Measurements from ENCODE around the gene CYTH1. TPM values are rescaled to one million over a fixed set of nuclear protein-coding genes. Genes with fewer than 3 reads are reported as not detected.
"Not testable (repeated sequence)": the region's sequence is repeated elsewhere in the genome, so short reads cannot be mapped to it uniquely, and the experiment has no call there.

The CYTH1 gene
- total and polyA plus RNA-seq, 7 experiments from 2014 or later = 297 to 452 (median 418) TPM

DNA sequence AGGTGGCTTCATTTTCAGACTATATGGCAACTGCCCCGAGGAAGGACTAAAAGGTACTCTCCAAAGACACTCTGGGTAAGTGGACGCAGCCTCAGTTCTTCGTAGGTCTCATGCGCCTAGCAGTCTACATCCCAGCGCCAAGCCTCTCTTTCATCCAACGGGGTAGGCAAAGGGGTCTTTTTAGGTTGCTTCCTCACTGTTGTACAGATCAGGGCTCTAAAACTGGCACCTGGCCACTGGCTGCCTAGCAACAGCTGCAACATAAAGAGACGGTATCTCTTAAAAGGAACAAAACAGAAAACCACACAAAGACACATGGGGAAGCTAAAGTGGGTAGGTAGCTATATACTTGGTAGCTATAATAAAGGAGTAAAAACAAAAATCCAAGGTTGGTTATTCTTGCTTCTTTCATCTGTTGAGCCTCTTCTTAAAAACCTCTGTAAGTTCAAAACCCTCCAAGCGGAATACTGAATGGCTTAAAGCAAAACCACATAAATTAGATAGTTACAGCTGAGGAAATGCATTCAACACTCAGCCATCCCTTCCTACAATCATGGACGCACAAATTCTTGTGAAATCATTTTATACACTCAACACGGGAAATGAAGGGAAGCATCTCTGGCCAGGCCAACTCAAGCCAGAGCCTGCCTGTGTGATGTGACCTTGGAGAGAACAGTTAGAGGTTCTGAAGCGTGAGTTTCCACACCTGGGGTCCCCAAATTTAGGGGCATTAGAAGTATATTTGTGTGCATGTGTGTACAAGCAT lies 22.7 kb downstream of the CYTH1 start:
- Mint-ChIP-seq H3K27me3 (no peaks in the 10 kb centered on the region), H3K36me3 (peaks cover 0 to 29% (median 9%) of the 10 kb centered on the region in 5 donors), H3K9me3 (peaks cover 0 to 3% (median 0%) of the 10 kb centered on the region in 11 donors), H3K4me1 (peaks cover 43 to 88% (median 83%) of the 10 kb centered on the region in 7 donors), H3K27ac (peak overlapping the region; percentile 83 to 98 (median 97)), H3K4me3 (peak overlapping the region; percentile 64 to 85 (median 80))
- peak overlapping the region; percentile 93 for H3K27ac ChIP-seq (ENCODE audit: low read depth, low read length)
- peak overlapping the region; percentile 53 for H3K4me3 ChIP-seq (ENCODE audit: low read length)
- DNase-seq (peak; percentile 56 to 96 (median 93)), ATAC-seq (peak; percentile 91)
- ChIA-PET POLR2A (interaction anchor here (0.6 to 4.2 kb wide), 21 partner anchors 9 to 636 kb away, joined by 3 to 58 read pairs (median 5); partner anchors contain the start of gene CYTH1), CTCF (interaction anchor here (0.6 to 2.1 kb wide), 9 partner anchors 9 to 147 kb away, joined by 3 to 10 read pairs (median 3); no protein-coding TSS in a partner anchor)
- H3K9me3 ChIP-seq (ENCODE audit: control insufficient read depth in 2 of 3, low read length in 3 of 3) = no peaks in the 10 kb centered on the region
- no peaks in the 10 kb centered on the region for H3K36me3 ChIP-seq (ENCODE audit: control insufficient read depth in 2 of 3, insufficient read depth in 3 of 3, low read length in 3 of 3)
- no peaks in the 10 kb centered on the region for H3K27me3 ChIP-seq (ENCODE audit: control insufficient read depth in 2 of 2, insufficient read depth in 2 of 2, low read length in 2 of 2)
- intact Hi-C loops (cut with micrococcal nuclease) = loop anchor here (1.0 to 10.0 kb wide), 8 partner anchors 11 to 1315 kb away; no protein-coding TSS in a partner anchor
- H3K4me1 ChIP-seq (ENCODE audit: control insufficient read depth in 2 of 2, insufficient read depth in 2 of 2, low read length in 2 of 2) = peaks cover 75 to 77% of the 10 kb centered on the region in 2 donors

GRCh38 chr17:78753316-78754250 lies 28.5 kb downstream of the CYTH1 start:
- Mint-ChIP-seq H3K27me3 (no peaks in the 10 kb centered on the region), H3K27ac (peak overlapping the region; percentile 89 to 99 (median 95)), H3K9me3 (no peaks in the 10 kb centered on the region), H3K4me1 (peaks cover 61 to 94% (median 82%) of the 10 kb centered on the region in 7 donors), H3K4me3 (peak overlapping the region; percentile 63 to 93 (median 79)), H3K36me3 (peaks cover 0 to 39% (median 4%) of the 10 kb centered on the region in 5 donors)
- H3K4me1 ChIP-seq (ENCODE audit: control insufficient read depth in 2 of 2, insufficient read depth in 2 of 2, low read length in 2 of 2) = peaks cover 84 to 89% of the 10 kb centered on the region in 2 donors
- DNase-seq = peak in 2 of 9 donors; percentile 52 to 82
- H3K4me3 ChIP-seq (ENCODE audit: low read length) = no peak overlapping the region
- CTCF ChIA-PET = no interaction called here
- no peaks in the 10 kb centered on the region for H3K36me3 ChIP-seq (ENCODE audit: control insufficient read depth in 2 of 3, insufficient read depth in 3 of 3, low read length in 3 of 3)
- no peaks in the 10 kb centered on the region for H3K27me3 ChIP-seq (ENCODE audit: control insufficient read depth in 2 of 2, insufficient read depth in 2 of 2, low read length in 2 of 2)
- H3K27ac ChIP-seq (ENCODE audit: low read depth, low read length) = peak overlapping the region; percentile 81
- intact Hi-C loops (cut with micrococcal nuclease) = loop anchor here in 1 of 2 donors (10.0 kb wide), 1 partner anchor 1309 kb away; no protein-coding TSS in a partner anchor
- peak; percentile 53 for ATAC-seq
- POLR2A ChIA-PET = interaction anchor here (1.3 to 8.5 kb wide), 4 partner anchors 10 to 27 kb away, joined by 3 to 122 read pairs (median 14); no protein-coding TSS in a partner anchor
- no peaks in the 10 kb centered on the region for H3K9me3 ChIP-seq (ENCODE audit: control insufficient read depth in 2 of 3, low read length in 3 of 3)

- H3K4me3 Mint-ChIP-seq = peak overlapping the region; percentile 60 to 93 (median 74)
- ATAC-seq = no peak
- H3K27me3 Mint-ChIP-seq = no peaks in the 10 kb centered on the region
- H3K4me1 ChIP-seq (ENCODE audit: control insufficient read depth in 2 of 2, insufficient read depth in 2 of 2, low read length in 2 of 2) = peaks cover 86 to 89% of the 10 kb centered on the region in 2 donors
- no peak for DNase-seq
- H3K27me3 ChIP-seq (ENCODE audit: control insufficient read depth in 2 of 2, insufficient read depth in 2 of 2, low read length in 2 of 2) = no peaks in the 10 kb centered on the region
- intact Hi-C loops (cut with micrococcal nuclease) = loop anchor here in 1 of 2 donors (10.0 kb wide), 1 partner anchor 1307 kb away; no protein-coding TSS in a partner anchor
- no peaks in the 10 kb centered on the region for H3K9me3 Mint-ChIP-seq
- H3K36me3 Mint-ChIP-seq = peaks cover 0 to 41% (median 4%) of the 10 kb centered on the region in 5 donors
- H3K4me1 Mint-ChIP-seq = peaks cover 63 to 96% (median 82%) of the 10 kb centered on the region in 7 donors
- H3K36me3 ChIP-seq (ENCODE audit: control insufficient read depth in 2 of 3, insufficient read depth in 3 of 3, low read length in 3 of 3) = no peaks in the 10 kb centered on the region
- peak overlapping the region; percentile 87 to 99 (median 94) for H3K27ac Mint-ChIP-seq
- POLR2A ChIA-PET = interaction anchor here (0.7 to 8.5 kb wide), 7 partner anchors 7 to 33 kb away, joined by 3 to 122 read pairs (median 6); no protein-coding TSS in a partner anchor
- CTCF ChIA-PET = interaction anchor here (0.9 to 1.4 kb wide), 2 partner anchors 15 to 113 kb away, joined by 3 to 5 read pairs; no protein-coding TSS in a partner anchor
- no peak overlapping the region for H3K4me3 ChIP-seq (ENCODE audit: low read length)
- H3K27ac ChIP-seq (ENCODE audit: low read depth, low read length) = peak overlapping the region; percentile 81
- no peaks in the 10 kb centered on the region for H3K9me3 ChIP-seq (ENCODE audit: control insufficient read depth in 2 of 3, low read length in 3 of 3)
These were observed 30.5 kb downstream of the CYTH1 start for GRCh38 chr17:78751447-78752161.

DNA sequence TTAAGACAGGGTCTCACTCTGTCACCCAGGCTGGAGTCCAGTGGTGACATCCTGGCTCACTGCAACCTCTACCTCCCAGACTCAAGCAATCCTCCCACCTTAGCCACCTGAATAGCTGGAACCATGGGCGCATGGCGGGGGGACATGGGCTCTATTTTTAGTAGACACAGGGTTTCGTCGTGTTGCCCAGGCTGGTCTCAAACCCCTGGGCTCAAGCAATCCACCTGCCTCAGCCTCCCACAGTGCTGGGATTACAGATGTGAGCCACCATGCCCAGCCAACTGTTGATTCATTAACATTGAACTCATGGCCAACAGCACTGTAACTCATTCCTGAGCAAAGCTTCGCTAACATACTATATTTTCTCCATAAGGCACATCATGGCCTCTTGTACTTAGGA lies 31.1 kb downstream of the CYTH1 start:
- H3K27me3 Mint-ChIP-seq; H3K4me3 ChIP-seq (ENCODE audit: low read length); H3K9me3 Mint-ChIP-seq; ATAC-seq; DNase-seq; H3K9me3 ChIP-seq (ENCODE audit: control insufficient read depth in 2 of 3, low read length in 3 of 3); CTCF ChIA-PET; H3K27me3 ChIP-seq (ENCODE audit: control insufficient read depth in 2 of 2, insufficient read depth in 2 of 2, low read length in 2 of 2); H3K36me3 ChIP-seq (ENCODE audit: control insufficient read depth in 2 of 3, insufficient read depth in 3 of 3, low read length in 3 of 3): not testable (repeated sequence)
- Mint-ChIP-seq H3K4me3 (peak overlapping the region; percentile 57 to 93 (median 70)), H3K27ac (peak overlapping the region; percentile 87 to 99 (median 94)), H3K4me1 (peaks cover 65 to 96% (median 85%) of the 10 kb centered on the region in 7 donors), H3K36me3 (peaks cover 0 to 38% (median 4%) of the 10 kb centered on the region in 5 donors)
- POLR2A ChIA-PET = interaction anchor here (1.3 to 8.5 kb wide), 5 partner anchors 7 to 49 kb away, joined by 3 to 122 read pairs (median 58); no protein-coding TSS in a partner anchor
- Histone ChIP-seq H3K4me1 (ENCODE audit: control insufficient read depth in 2 of 2, insufficient read depth in 2 of 2, low read length in 2 of 2) (peaks cover 86 to 89% of the 10 kb centered on the region in 2 donors), H3K27ac (ENCODE audit: low read depth, low read length) (peak overlapping the region; percentile 81)
- intact Hi-C loops (cut with micrococcal nuclease) = loop anchor here in 1 of 2 donors (10.0 kb wide), 1 partner anchor 1306 kb away; no protein-coding TSS in a partner anchor

DNA sequence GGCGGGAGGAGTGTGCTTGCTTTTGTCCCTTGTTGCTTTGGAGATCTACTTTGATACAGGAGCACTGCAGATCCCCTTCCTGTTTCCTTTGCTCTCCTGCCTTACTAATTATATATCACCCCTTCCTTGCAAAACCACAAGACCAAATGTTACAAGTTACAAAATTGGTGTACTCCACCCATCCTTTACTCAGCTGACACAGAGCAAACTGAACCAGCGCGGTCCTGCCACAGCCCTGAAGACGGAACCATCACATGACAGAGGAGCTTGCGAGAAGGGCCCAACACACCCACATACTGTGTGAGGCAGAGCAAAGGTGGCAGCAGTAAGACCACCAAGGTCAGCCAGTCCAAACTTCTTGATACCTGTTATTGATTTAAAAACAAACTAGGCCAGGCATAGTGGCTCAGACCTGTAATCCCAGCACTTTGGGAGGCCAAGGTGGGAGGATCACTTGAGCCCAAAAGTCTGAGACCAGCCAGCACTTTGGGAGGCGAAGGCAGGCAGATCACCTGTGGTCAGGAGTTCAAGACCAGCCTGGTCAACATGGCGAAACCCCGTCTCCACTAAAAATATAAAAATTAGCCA lies 33.2 kb downstream of the CYTH1 start:
- Mint-ChIP-seq H3K27ac (peak overlapping the region; percentile 87 to 98 (median 95)), H3K36me3 (peaks cover 0 to 32% (median 6%) of the 10 kb centered on the region in 5 donors), H3K9me3 (no peaks in the 10 kb centered on the region), H3K4me1 (peaks cover 76 to 99% (median 92%) of the 10 kb centered on the region in 7 donors), H3K27me3 (no peaks in the 10 kb centered on the region), H3K4me3 (peak overlapping the region; percentile 76 to 93 (median 86))
- POLR2A ChIA-PET = interaction anchor here (0.7 to 8.5 kb wide), 21 partner anchors 10 to 93 kb away, joined by 3 to 122 read pairs (median 9); partner anchors contain the start of gene CYTH1
- Histone ChIP-seq H3K36me3 (ENCODE audit: control insufficient read depth in 2 of 3, insufficient read depth in 3 of 3, low read length in 3 of 3) (no peaks in the 10 kb centered on the region), H3K27ac (ENCODE audit: low read depth, low read length) (peak overlapping the region; percentile 81), H3K27me3 (ENCODE audit: control insufficient read depth in 2 of 2, insufficient read depth in 2 of 2, low read length in 2 of 2) (no peaks in the 10 kb centered on the region), H3K9me3 (ENCODE audit: control insufficient read depth in 2 of 3, low read length in 3 of 3) (no peaks in the 10 kb centered on the region), H3K4me1 (ENCODE audit: control insufficient read depth in 2 of 2, insufficient read depth in 2 of 2, low read length in 2 of 2) (peaks cover 93 to 97% of the 10 kb centered on the region in 2 donors), H3K4me3 (ENCODE audit: low read length) (peak overlapping the region; percentile 51)
- ATAC-seq (peak; percentile 92), DNase-seq (peak; percentile 46 to 93 (median 88))
- intact Hi-C loops (cut with micrococcal nuclease) = loop anchor here (1.0 to 5.0 kb wide), 12 partner anchors 10 to 392 kb away; partner anchors contain the start of gene USP36 (in 1 of the 2)
- CTCF ChIA-PET = interaction anchor here (0.7 to 2.5 kb wide), 14 partner anchors 10 to 94 kb away, joined by 3 to 9 read pairs (median 4); no protein-coding TSS in a partner anchor
